ENCODE measurements around the gene LHX8. TPM values are rescaled to one million over a fixed set of nuclear protein-coding genes. Genes with fewer than 3 reads are reported as not detected.

LHX8 gene
- total RNA-seq, 2 donors from 2014 or later = not detected

DNA sequence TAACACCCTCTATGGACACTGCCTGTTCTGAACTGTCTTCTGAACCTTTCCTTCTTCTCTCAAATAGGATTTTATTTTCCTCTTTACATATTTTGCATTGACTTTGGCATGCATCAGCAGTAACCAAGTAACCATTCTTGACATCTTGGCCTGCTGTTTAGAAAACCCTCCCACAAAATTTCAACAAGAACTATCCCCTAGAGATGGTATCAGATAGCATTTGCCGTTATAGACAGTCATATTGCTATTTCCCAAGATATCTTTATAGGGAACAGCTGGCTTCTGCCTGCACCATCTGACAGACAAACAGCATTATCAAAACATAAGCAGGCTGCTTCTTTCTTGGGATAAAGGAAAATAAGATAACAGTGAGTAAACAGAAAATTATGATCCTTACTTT lies 54.7 kb downstream of the LHX8 start:
- no peak for TF ChIP-seq CTCF (IDR thresholded peaks at IDR 0.05)
- ATAC-seq (ENCODE audit: insufficient number of reproducible peaks, low FRiP score, low read depth) (no peak), DNase-seq (ENCODE audit: low spot score) (no peak)
- H3K27ac ChIP-seq = no peak overlapping the region
- H3K36me3 ChIP-seq = no peaks in the 10 kb centered on the region
- H3K9me3 ChIP-seq = no peaks in the 10 kb centered on the region
- H3K4me1 ChIP-seq (ENCODE audit: control insufficient read depth in 1 of 2, low read depth in 2 of 2) = no peaks in the 10 kb centered on the region
- no peaks in the 10 kb centered on the region for H3K27me3 ChIP-seq (replicated peaks; ENCODE audit: insufficient read depth)
- H3K4me3 ChIP-seq = no peak overlapping the region

DNA sequence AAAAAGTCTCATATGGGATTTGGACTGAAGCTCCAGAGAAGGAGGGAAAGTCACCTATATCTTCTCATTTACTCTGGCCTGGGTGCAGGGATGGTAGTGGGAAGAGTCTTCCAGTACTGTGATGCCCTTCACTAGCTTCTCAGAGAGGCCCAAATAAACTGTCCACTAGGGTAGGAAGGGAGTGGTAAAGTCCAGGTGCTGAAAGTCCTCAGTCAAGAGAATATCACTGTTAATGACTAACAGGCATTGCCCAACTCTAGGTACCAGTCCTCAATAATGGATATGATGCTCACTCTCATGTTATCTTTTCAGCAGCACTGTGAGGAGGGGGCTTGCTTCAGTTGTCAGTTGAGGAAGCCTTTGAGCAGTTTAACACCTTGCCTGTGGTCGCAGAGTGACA lies 64.0 kb downstream of the LHX8 start:
- ATAC-seq (ENCODE audit: insufficient number of reproducible peaks, low FRiP score, low read depth) = no peak
- H3K36me3 ChIP-seq = no peaks in the 10 kb centered on the region
- H3K9me3 ChIP-seq = no peaks in the 10 kb centered on the region
- H3K4me3 ChIP-seq = no peak overlapping the region
- H3K27me3 ChIP-seq (replicated peaks; ENCODE audit: insufficient read depth) = no peaks in the 10 kb centered on the region
- DNase-seq (ENCODE audit: low spot score) = no peak
- H3K27ac ChIP-seq = no peak overlapping the region
- no peaks in the 10 kb centered on the region for H3K4me1 ChIP-seq (ENCODE audit: control insufficient read depth in 1 of 2, low read depth in 2 of 2)
- TF ChIP-seq CTCF (IDR thresholded peaks at IDR 0.05) = no peak

GRCh38 chr1:75198761-75199160 lies 64.6 kb downstream of the LHX8 start:
- Histone ChIP-seq H3K9me3 (no peaks in the 10 kb centered on the region), H3K36me3 (no peaks in the 10 kb centered on the region), H3K4me3 (no peak overlapping the region), H3K4me1 (ENCODE audit: control insufficient read depth in 1 of 2, low read depth in 2 of 2) (no peaks in the 10 kb centered on the region), H3K27ac (no peak overlapping the region), H3K27me3 (replicated peaks; ENCODE audit: insufficient read depth) (no peaks in the 10 kb centered on the region)
- no peak for ATAC-seq (ENCODE audit: insufficient number of reproducible peaks, low FRiP score, low read depth)
- DNase-seq (ENCODE audit: low spot score) = no peak
- TF ChIP-seq CTCF (IDR thresholded peaks at IDR 0.05) = no peak

DNA sequence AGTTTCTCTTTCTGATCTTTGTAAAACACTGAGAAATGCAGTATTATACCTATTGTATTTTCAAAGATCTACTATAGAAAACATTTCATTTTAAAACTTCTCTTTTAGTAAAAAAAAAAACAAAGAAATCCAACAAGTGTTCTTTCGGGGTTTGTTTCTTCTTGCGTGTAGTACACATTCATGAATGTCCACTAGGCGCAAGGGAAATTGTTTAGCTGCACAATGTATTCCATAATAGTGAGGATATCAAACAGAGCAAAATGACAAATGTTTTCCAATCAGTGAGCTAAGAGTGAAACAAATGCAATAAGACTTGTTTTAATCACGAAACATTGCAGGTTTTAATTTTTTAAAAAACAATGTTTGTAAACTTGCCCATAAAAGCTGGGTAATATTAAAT lies 68.6 kb downstream of the LHX8 start:
- Histone ChIP-seq H3K27ac (no peak overlapping the region), H3K9me3 (no peaks in the 10 kb centered on the region), H3K27me3 (replicated peaks; ENCODE audit: insufficient read depth) (no peaks in the 10 kb centered on the region), H3K36me3 (no peaks in the 10 kb centered on the region), H3K4me1 (ENCODE audit: control insufficient read depth in 1 of 2, low read depth in 2 of 2) (no peaks in the 10 kb centered on the region), H3K4me3 (no peak overlapping the region)
- DNase-seq (ENCODE audit: low spot score) = no peak
- no peak for TF ChIP-seq CTCF (IDR thresholded peaks at IDR 0.05)
- no peak for ATAC-seq (ENCODE audit: insufficient number of reproducible peaks, low FRiP score, low read depth)

- H3K27me3 ChIP-seq (replicated peaks; ENCODE audit: insufficient read depth) = no peaks in the 10 kb centered on the region
These were observed 69.5 kb downstream of the LHX8 start for GRCh38 chr1:75203415-75204277.

More at GRCh38 chr1:75203415-75204277, 69.5 kb downstream of the LHX8 start:
- DNase-seq (ENCODE audit: low spot score) = no peak
- TF ChIP-seq CTCF (IDR thresholded peaks at IDR 0.05) = peak; percentile 28
- H3K36me3 ChIP-seq = no peaks in the 10 kb centered on the region
- no peaks in the 10 kb centered on the region for H3K9me3 ChIP-seq
- H3K4me1 ChIP-seq (ENCODE audit: control insufficient read depth in 1 of 2, low read depth in 2 of 2) = no peaks in the 10 kb centered on the region
- H3K27ac ChIP-seq = no peak overlapping the region
- no peak for ATAC-seq (ENCODE audit: insufficient number of reproducible peaks, low FRiP score, low read depth)
- H3K4me3 ChIP-seq = no peak overlapping the region

Data from thoracic aorta (tissue), 2 donors.